Smooth muscle cell of trachea (primary cell): ENCODE data around the gene ARNT2. TPM values are rescaled to one million over a fixed set of nuclear protein-coding genes. Genes with fewer than 3 reads are reported as not detected.

Experiments used
- total RNA-seq: library from RNA; depleted of rRNA; stranded (reverse); fragments of >200 nt; gene quantifications from 2 replicates; pipeline ENCODE4 v1.2.1, GENCODE V29; 2014

Gene ARNT2
- total RNA-seq, result 4.7 and 13.6 TPM in 2 replicates

GRCh38 chr15:80404057-80404760 lies at the start of gene ARNT2:
TSS of gene ARNT2 (plus strand) at chr15:80404382. CDS start at chr15:80404516, 134 bp downstream.

Other genes starting within 250 kb of the ARNT2 start
- gene CTXND1, start 152.2 kb upstream of the ARNT2 start, total RNA-seq, result under 0.01 TPM in 1 of 2 replicates, not detected in the other